Calu3 (cell line): Measurements from ENCODE around the gene RPS6KA1. TPM values are rescaled to one million over a fixed set of nuclear protein-coding genes. Genes with fewer than 3 reads are reported as not detected.

Source experiments
- BruUV-seq: library from RNA; stranded (reverse); fragments of 400-500 nt; replicated peaks from 2 replicates; lab custom pipeline; 2021; lab: Mats Ljungman, UMichigan
- CTCF ChIA-PET: fragments of 300-600 bp; sonication (Branson Sonifier 250); formaldehyde crosslinking; loops from one replicate; lab custom pipeline; 2022; ENCODE audit warnings: antibody characterized with exemption; lab: Charles Lee
- DNase-seq: peaks from one replicate; pipeline ENCODE4 v3.0.0; 2022
- H3K27ac Mint-ChIP-seq: one replicate; pipeline ENCODE4 v1.8.0; 2022; ENCODE audit warnings: mixed read lengths; ENCODE audit not compliant: unreplicated experiment
- H3K27me3 Mint-ChIP-seq: one replicate; pipeline ENCODE4 v1.8.0; 2022; ENCODE audit warnings: mixed read lengths; ENCODE audit not compliant: unreplicated experiment
- H3K36me3 Mint-ChIP-seq: one replicate; pipeline ENCODE4 v1.8.0; 2022; ENCODE audit warnings: mild to moderate bottlenecking, moderate library complexity, mixed read lengths; ENCODE audit not compliant: insufficient read depth, unreplicated experiment
- H3K4me1 Mint-ChIP-seq: one replicate; pipeline ENCODE4 v1.8.0; 2022; ENCODE audit warnings: mild to moderate bottlenecking, low read depth, mixed read lengths; ENCODE audit not compliant: unreplicated experiment
- H3K4me3 Mint-ChIP-seq: one replicate; pipeline ENCODE4 v1.8.0; 2022; ENCODE audit warnings: mild to moderate bottlenecking, low read depth, moderate library complexity, mixed read lengths; ENCODE audit not compliant: unreplicated experiment
- H3K9me3 Mint-ChIP-seq: one replicate; pipeline ENCODE4 v1.8.0; 2022; ENCODE audit warnings: low read depth, mixed read lengths; ENCODE audit not compliant: unreplicated experiment
- intact Hi-C: fragments of 100-400 bp; cut with micrococcal nuclease; formaldehyde crosslinking; loops from one replicate; pipeline ENCODE4 v1.10.0; 2022; ENCODE audit not compliant: unreplicated experiment
- total RNA-seq: library from RNA; stranded (reverse); gene quantifications from 2 replicates; pipeline ENCODE4 v1.2.3, GENCODE V29; 2022
- TF ChIP-seq, protein P1 (sequence below): fragments of 200-600 bp; IDR thresholded peaks from one replicate; pipeline ENCODE4 v1.8.0; 2022; ENCODE audit warnings: antibody characterized with exemption; ENCODE audit not compliant: unreplicated experiment

Gene RPS6KA1
- total RNA-seq, 1 experiment from 2014 or later, result 28.1 TPM

- Mint-ChIP-seq H3K27me3 (no peaks in the 10 kb centered on the region), H3K27ac (peak overlapping the region; percentile 19), H3K9me3 (no peaks in the 10 kb centered on the region), H3K4me3 (no peak overlapping the region), H3K4me1 (peaks cover 13% of the 10 kb centered on the region), H3K36me3 (peaks cover 8% of the 10 kb centered on the region)
- peak; percentile 51 for DNase-seq
- CTCF ChIA-PET, result interaction anchor here (0.7 kb wide), 1 partner anchor 105 kb away, joined by 3 read pairs; no protein-coding TSS in a partner anchor
- no TSS peak for BruUV-seq
- intact Hi-C loops, result no loop called here
- TF ChIP-seq, protein P1, sequence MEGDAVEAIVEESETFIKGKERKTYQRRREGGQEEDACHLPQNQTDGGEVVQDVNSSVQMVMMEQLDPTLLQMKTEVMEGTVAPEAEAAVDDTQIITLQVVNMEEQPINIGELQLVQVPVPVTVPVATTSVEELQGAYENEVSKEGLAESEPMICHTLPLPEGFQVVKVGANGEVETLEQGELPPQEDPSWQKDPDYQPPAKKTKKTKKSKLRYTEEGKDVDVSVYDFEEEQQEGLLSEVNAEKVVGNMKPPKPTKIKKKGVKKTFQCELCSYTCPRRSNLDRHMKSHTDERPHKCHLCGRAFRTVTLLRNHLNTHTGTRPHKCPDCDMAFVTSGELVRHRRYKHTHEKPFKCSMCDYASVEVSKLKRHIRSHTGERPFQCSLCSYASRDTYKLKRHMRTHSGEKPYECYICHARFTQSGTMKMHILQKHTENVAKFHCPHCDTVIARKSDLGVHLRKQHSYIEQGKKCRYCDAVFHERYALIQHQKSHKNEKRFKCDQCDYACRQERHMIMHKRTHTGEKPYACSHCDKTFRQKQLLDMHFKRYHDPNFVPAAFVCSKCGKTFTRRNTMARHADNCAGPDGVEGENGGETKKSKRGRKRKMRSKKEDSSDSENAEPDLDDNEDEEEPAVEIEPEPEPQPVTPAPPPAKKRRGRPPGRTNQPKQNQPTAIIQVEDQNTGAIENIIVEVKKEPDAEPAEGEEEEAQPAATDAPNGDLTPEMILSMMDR, result no peak
These were observed 5.4 kb upstream of the RPS6KA1 start for GRCh38 chr1:26524181-26524580.

- BruUV-seq, result no TSS peak
- CTCF ChIA-PET, result no interaction called here
- Mint-ChIP-seq H3K36me3 (peaks cover 28% of the 10 kb centered on the region), H3K27ac (no peak overlapping the region), H3K4me3 (no peak overlapping the region), H3K27me3 (no peaks in the 10 kb centered on the region), H3K9me3 (no peaks in the 10 kb centered on the region), H3K4me1 (peaks cover 13% of the 10 kb centered on the region)
- TF ChIP-seq, protein P1, result no peak
- intact Hi-C loops, result no loop called here
- no peak for DNase-seq
These were observed 3.3 kb upstream of the RPS6KA1 start for GRCh38 chr1:26526287-26526686.

- TF ChIP-seq, protein P1, result no peak
- CTCF ChIA-PET, result interaction anchor here (0.7 to 2.9 kb wide), 3 partner anchors 9 to 403 kb away, joined by 3 to 20 read pairs (median 4); no protein-coding TSS in a partner anchor
- Mint-ChIP-seq H3K27ac (peak overlapping the region; percentile 59), H3K9me3 (no peaks in the 10 kb centered on the region), H3K27me3 (no peaks in the 10 kb centered on the region), H3K4me3 (peak overlapping the region; percentile 65), H3K36me3 (peaks cover 24% of the 10 kb centered on the region), H3K4me1 (peaks cover 14% of the 10 kb centered on the region)
- intact Hi-C loops, result no loop called here
- BruUV-seq, result no TSS peak
- no peak for DNase-seq
These were observed 231 bp upstream of the RPS6KA1 start for GRCh38 chr1:26529405-26529654.

- Mint-ChIP-seq H3K4me1 (peaks cover 14% of the 10 kb centered on the region), H3K4me3 (peak overlapping the region; percentile 65), H3K27ac (peak overlapping the region; percentile 54), H3K27me3 (no peaks in the 10 kb centered on the region), H3K9me3 (no peaks in the 10 kb centered on the region), H3K36me3 (peaks cover 23% of the 10 kb centered on the region)
- CTCF ChIA-PET, result interaction anchor here (2.9 kb wide), 1 partner anchor 30 kb away, joined by 20 read pairs; no protein-coding TSS in a partner anchor
- intact Hi-C loops, result no loop called here
- TF ChIP-seq, protein P1, result no peak
- peak; percentile 5 for DNase-seq
- TSS peak; percentile 29 for BruUV-seq
These were observed 891 bp downstream of the RPS6KA1 start for GRCh38 chr1:26530410-26530894.
